IPS-20b (cell line): ENCODE measurements around the gene RALGPS1.
A peak's percentile ranks its signal among the peaks of the same experiment; 100 is the strongest.

Source experiments
- H3K27ac ChIP-seq: one replicate; pipeline ENCODE4 v1.5.1; 2013; ENCODE audit warnings: low read length
- H3K27me3 ChIP-seq: 2 replicates; pipeline ENCODE4 v1.6.1; 2013; ENCODE audit warnings: mild to moderate bottlenecking, low read length, inconsistent platforms; ENCODE audit not compliant: insufficient read depth
- H3K36me3 ChIP-seq: 2 replicates; pipeline ENCODE4 v1.6.1; 2013; ENCODE audit warnings: low read depth, mild to moderate bottlenecking, inconsistent platforms, low read length, moderate library complexity; ENCODE audit not compliant: insufficient read depth
- H3K4me1 ChIP-seq: 2 replicates; pipeline ENCODE4 v1.6.1; 2013; ENCODE audit warnings: mild to moderate bottlenecking, control low read depth, inconsistent platforms, low read length, moderate library complexity; ENCODE audit not compliant: insufficient read depth
- H3K4me3 ChIP-seq: 2 replicates; pipeline ENCODE4 v1.5.1; 2013; ENCODE audit warnings: mild to moderate bottlenecking, low read length, inconsistent platforms
- H3K9ac ChIP-seq: 2 replicates; pipeline ENCODE4 v1.6.1; 2013; ENCODE audit warnings: low read depth, mild to moderate bottlenecking, inconsistent platforms, low read length, moderate library complexity
- H3K9me3 ChIP-seq: 2 replicates; pipeline ENCODE4 v1.6.1; 2013; ENCODE audit warnings: mild to moderate bottlenecking, low read depth, low read length, inconsistent platforms; ENCODE audit not compliant: insufficient read depth

RALGPS1 gene

DNA sequence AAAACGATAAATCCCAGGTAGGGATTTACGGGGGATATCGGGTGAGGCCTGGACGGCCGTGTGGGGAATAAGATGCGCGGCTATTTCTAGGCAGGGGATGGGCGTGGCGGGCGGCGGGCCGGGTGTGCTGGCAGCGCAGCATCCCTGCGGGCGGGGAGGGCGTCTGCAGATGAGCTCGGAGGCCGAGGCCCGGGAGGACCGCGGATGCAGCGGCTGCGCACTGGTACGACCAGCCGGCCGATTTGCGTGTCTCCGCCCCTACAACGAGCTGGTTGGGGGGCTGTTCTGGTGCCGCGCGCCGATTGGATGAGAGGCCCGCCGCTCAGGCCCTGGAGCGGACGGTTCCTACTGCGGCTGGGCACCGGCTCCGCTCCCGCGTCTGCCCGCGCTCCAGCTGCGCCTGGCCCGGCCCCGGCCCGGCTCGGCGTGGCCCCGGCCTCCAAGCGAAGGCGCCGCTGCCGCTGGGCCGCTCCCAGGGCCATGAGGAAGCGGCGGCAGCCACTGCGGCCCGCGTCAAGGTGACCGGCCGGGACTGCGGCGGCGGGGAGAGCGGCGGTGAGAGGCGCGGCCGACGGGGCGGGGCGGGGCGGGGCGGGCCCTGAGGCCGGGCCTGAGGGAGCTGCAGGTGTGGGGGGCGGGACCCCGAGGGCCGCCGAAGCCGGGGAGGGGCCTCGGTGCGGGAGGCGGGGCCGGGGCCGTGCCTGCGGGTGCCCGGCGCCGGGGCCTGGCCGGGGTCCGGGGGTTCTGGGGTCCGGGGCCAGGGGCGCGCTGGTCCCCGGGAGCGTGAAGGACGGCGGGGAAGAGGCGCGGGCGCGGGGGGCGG lies at the start of gene RALGPS1:
RALGPS1 (plus strand) TSS at position 325 of the 823 bp plus-strand sequence. CDS start 47,508 bp downstream, outside the sequence.
- peak within 1 kb of the TSS; percentile 45; the same call in 1 of the 2 replicates for H3K9ac ChIP-seq
- peak within 1 kb of the TSS; percentile 77 for H3K4me3 ChIP-seq
- no peak within 1 kb of the TSS for H3K27ac ChIP-seq

DNA sequence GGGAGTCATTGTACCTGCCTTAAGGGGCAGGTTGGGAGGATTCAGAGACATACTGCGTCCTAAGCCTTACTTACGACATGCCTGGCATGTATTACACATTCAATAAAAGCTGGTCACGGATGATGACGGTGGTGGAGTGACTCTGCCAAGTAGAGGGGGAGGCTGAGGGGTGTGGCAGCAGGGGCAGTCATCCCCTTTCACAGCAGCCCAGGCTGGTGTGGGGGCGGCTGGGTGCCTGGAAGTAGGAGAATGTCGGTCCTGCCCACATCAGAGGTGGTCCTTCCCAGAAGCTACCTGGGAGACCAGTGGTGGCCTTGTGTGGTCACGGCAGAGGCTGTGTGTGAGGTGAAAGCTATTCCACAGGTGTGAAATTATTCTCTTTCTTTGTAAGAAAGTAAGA lies 45.2 kb upstream of the RALGPS1 start:
- Histone ChIP-seq H3K9me3 (no peaks in the 10 kb centered on the region), H3K4me3 (no peak overlapping the region), H3K36me3 (peaks cover 20% of the 10 kb centered on the region), H3K27ac (no peak overlapping the region), H3K9ac (no peak overlapping the region), H3K4me1 (no peaks in the 10 kb centered on the region), H3K27me3 (no peaks in the 10 kb centered on the region)

More for the DNA sequence above, at the start of gene RALGPS1:
- H3K27me3 ChIP-seq = peaks cover 38% of the 10 kb centered on the region
- peaks cover 14% of the 10 kb centered on the region for H3K4me1 ChIP-seq
- no peaks in the 10 kb centered on the region for H3K9me3 ChIP-seq
- no peaks in the 10 kb centered on the region for H3K36me3 ChIP-seq

GRCh38 chr9:126872516-126872915 lies 42.1 kb upstream of the RALGPS1 start:
- no peaks in the 10 kb centered on the region for H3K36me3 ChIP-seq
- H3K9me3 ChIP-seq = no peaks in the 10 kb centered on the region
- no peak overlapping the region for H3K4me3 ChIP-seq
- H3K9ac ChIP-seq = no peak overlapping the region
- no peaks in the 10 kb centered on the region for H3K27me3 ChIP-seq
- no peak overlapping the region for H3K27ac ChIP-seq
- no peaks in the 10 kb centered on the region for H3K4me1 ChIP-seq

GRCh38 chr9:126874546-126875314 lies 39.9 kb upstream of the RALGPS1 start:
- Histone ChIP-seq H3K9me3 (no peaks in the 10 kb centered on the region), H3K9ac (no peak overlapping the region), H3K4me1 (no peaks in the 10 kb centered on the region), H3K4me3 (no peak overlapping the region), H3K27me3 (no peaks in the 10 kb centered on the region), H3K27ac (no peak overlapping the region), H3K36me3 (peaks cover 8% of the 10 kb centered on the region)

GRCh38 chr9:126875756-126876510 lies 38.6 kb upstream of the RALGPS1 start:
- Histone ChIP-seq H3K27ac (no peak overlapping the region), H3K9me3 (no peaks in the 10 kb centered on the region), H3K36me3 (peaks cover 20% of the 10 kb centered on the region), H3K4me3 (no peak overlapping the region), H3K4me1 (no peaks in the 10 kb centered on the region), H3K27me3 (no peaks in the 10 kb centered on the region), H3K9ac (no peak overlapping the region)

DNA sequence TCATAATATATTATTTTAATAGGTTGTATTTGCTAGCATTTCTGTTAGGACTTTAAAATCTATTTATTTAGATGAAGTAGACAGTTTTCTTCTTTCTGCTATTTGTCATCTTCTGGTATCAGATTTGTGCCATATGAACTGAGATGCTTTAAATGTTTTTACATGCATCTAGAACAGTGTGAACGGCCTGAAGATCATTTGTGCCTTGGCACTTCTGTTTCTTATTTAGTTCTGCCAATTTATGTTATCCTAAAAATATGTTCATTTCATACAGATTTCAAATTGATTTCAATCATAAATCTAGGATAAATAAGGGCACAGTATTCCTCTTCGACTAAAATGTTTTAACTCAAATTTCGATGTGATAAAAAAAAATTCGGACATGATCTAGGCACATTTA lies 38.1 kb upstream of the RALGPS1 start:
- no peak overlapping the region for H3K27ac ChIP-seq
- H3K4me3 ChIP-seq = no peak overlapping the region
- no peaks in the 10 kb centered on the region for H3K4me1 ChIP-seq
- no peak overlapping the region for H3K9ac ChIP-seq
- H3K27me3 ChIP-seq = no peaks in the 10 kb centered on the region
- peaks cover 22% of the 10 kb centered on the region for H3K36me3 ChIP-seq
- no peaks in the 10 kb centered on the region for H3K9me3 ChIP-seq

- Histone ChIP-seq H3K27ac (no peak overlapping the region), H3K4me3 (no peak overlapping the region), H3K9ac (no peak overlapping the region), H3K4me1 (no peaks in the 10 kb centered on the region), H3K36me3 (peaks cover 30% of the 10 kb centered on the region), H3K27me3 (no peaks in the 10 kb centered on the region), H3K9me3 (no peaks in the 10 kb centered on the region)
Observed at GRCh38 chr9:126877418-126877817, 37.2 kb upstream of the RALGPS1 start.

DNA sequence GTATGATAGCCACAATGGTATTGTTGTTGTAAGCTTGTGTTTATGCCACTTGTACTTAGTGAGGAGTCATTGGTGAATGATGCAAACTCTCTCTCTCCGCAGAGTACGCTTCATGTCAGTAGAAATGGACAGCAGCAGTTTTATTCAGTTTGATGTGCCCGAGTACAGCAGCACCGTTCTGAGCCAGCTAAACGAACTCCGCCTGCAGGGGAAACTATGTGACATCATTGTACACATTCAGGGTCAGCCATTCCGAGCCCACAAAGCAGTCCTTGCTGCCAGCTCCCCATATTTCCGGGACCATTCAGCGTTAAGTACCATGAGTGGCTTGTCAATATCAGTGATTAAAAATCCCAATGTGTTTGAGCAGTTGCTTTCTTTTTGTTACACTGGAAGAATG lies 35.3 kb upstream of the RALGPS1 start:
- peaks cover 33% of the 10 kb centered on the region for H3K36me3 ChIP-seq
- H3K9ac ChIP-seq = no peak overlapping the region
- no peak overlapping the region for H3K27ac ChIP-seq
- no peaks in the 10 kb centered on the region for H3K27me3 ChIP-seq
- no peak overlapping the region for H3K4me3 ChIP-seq
- H3K9me3 ChIP-seq = no peaks in the 10 kb centered on the region
- H3K4me1 ChIP-seq = no peaks in the 10 kb centered on the region

DNA sequence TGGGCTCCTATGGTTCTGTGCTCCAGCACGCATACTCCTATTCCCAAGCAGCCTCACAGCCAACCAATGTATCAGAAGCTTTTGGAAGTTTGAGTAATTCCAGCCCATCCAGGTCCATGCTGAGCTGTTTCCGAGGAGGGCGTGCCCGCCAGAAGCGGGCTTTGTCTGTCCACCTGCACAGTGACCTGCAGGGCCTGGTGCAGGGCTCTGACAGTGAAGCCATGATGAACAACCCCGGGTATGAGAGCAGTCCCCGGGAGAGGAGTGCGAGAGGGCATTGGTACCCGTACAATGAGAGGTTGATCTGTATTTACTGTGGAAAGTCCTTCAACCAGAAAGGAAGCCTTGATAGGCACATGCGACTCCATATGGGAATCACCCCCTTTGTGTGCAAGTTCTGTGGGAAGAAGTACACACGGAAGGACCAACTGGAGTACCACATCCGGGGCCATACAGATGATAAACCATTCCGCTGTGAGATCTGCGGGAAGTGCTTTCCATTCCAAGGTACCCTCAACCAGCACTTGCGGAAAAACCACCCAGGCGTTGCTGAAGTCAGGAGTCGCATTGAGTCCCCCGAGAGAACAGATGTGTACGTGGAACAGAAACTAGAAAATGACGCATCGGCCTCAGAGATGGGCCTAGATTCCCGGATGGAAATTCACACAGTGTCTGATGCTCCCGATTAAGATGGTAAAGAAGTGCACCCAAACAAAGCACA lies 34.2 kb upstream of the RALGPS1 start:
- Histone ChIP-seq H3K4me1 (no peaks in the 10 kb centered on the region), H3K9me3 (no peaks in the 10 kb centered on the region), H3K27ac (no peak overlapping the region), H3K9ac (no peak overlapping the region), H3K36me3 (peaks cover 33% of the 10 kb centered on the region), H3K27me3 (no peaks in the 10 kb centered on the region), H3K4me3 (no peak overlapping the region)

GRCh38 chr9:126880947-126881332 lies 33.6 kb upstream of the RALGPS1 start:
- Histone ChIP-seq H3K4me3 (no peak overlapping the region), H3K27me3 (no peaks in the 10 kb centered on the region), H3K9me3 (no peaks in the 10 kb centered on the region), H3K4me1 (no peaks in the 10 kb centered on the region; the same call in 1 of the 2 replicates), H3K9ac (no peak overlapping the region), H3K27ac (no peak overlapping the region), H3K36me3 (peaks cover 33% of the 10 kb centered on the region)

DNA sequence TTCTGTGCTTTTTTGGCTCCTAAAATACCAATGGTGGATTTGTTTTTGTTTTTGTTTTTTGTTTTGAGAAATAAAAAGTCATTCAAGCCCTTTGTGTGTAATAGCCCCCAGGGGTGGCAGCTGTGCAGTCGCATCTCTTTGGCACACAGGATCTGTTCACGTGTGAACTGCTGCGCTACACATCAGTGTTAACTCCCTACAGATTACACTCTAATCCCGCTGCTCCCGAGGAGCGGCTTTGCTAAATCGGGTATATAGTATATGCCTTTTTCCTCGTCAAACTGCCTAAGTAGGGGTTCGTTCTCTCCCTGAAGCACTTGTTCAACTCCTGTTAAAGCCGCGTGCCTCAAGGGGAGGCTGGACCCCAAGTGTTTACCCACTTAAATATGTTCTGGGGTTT lies 31.8 kb upstream of the RALGPS1 start:
- Histone ChIP-seq H3K4me1 (no peaks in the 10 kb centered on the region; the same call in 1 of the 2 replicates), H3K9me3 (no peaks in the 10 kb centered on the region), H3K4me3 (no peak overlapping the region), H3K27me3 (no peaks in the 10 kb centered on the region), H3K27ac (no peak overlapping the region), H3K9ac (no peak overlapping the region), H3K36me3 (peaks cover 33% of the 10 kb centered on the region)
